PC-9 (cell line): ENCODE results near the gene OR13F1. TPM values are rescaled to one million over a fixed set of nuclear protein-coding genes. Genes with fewer than 3 reads are reported as not detected.

Source experiments
- BruUV-seq: library from RNA; stranded (reverse); fragments of 400-500 nt; replicated peaks from 2 replicates; lab custom pipeline; 2021; lab: Mats Ljungman, UMichigan
- CTCF ChIA-PET: fragments of 300-600 bp; sonication (Branson Sonifier 250); formaldehyde crosslinking; loops from one replicate; lab custom pipeline; 2022; ENCODE audit warnings: antibody characterized with exemption; lab: Charles Lee
- POLR2A ChIA-PET: fragments of 300-600 bp; sonication (Branson Sonifier 250); formaldehyde crosslinking; loops from one replicate; lab custom pipeline; 2022; ENCODE audit warnings: antibody characterized with exemption; ENCODE audit not compliant: unreplicated experiment; lab: Charles Lee
- DNase-seq, 2 experiments: peaks; one replicate each; pipeline versions ENCODE4 v3.0.0 to v3.0.0-alpha.2; 2015 to 2022; ENCODE audit warnings: mixed read lengths in 1 of 2
- H2AFZ ChIP-seq: fragments of 200-600 bp; sonication (generic); 2 replicates; pipeline ENCODE4 v1.8.1; 2017; ENCODE audit warnings: antibody characterized with exemption
- H3F3A ChIP-seq: fragments of 200-600 bp; sonication (generic); 2 replicates; pipeline ENCODE4 v1.8.1; 2017; ENCODE audit warnings: antibody characterized with exemption, mild to moderate bottlenecking, low read depth; ENCODE audit not compliant: insufficient read depth
- H3K27ac ChIP-seq: fragments of 200-600 bp; sonication (generic); 2 replicates; pipeline ENCODE4 v1.6.1; 2016; ENCODE audit warnings: mixed run types
- H3K27me3 ChIP-seq: fragments of 200-600 bp; sonication (generic); 2 replicates; pipeline ENCODE4 v1.6.1; 2016; ENCODE audit warnings: low read depth, mixed run types; ENCODE audit not compliant: insufficient read depth
- H3K36me3 ChIP-seq: fragments of 200-600 bp; sonication (generic); 2 replicates; pipeline ENCODE4 v1.6.1; 2016; ENCODE audit warnings: low read depth, mixed run types
- H3K4me1 ChIP-seq: fragments of 200-600 bp; sonication (generic); replicated peaks from 2 replicates; pipeline ENCODE4 v1.6.1; 2016; ENCODE audit warnings: mixed run types; ENCODE audit not compliant: insufficient read depth
- H3K4me2 ChIP-seq: fragments of 200-600 bp; sonication (generic); 2 replicates; pipeline ENCODE4 v1.6.1; 2017; ENCODE audit warnings: mixed run types
- H3K4me3 ChIP-seq: fragments of 200-600 bp; sonication (generic); 2 replicates; pipeline ENCODE4 v1.6.1; 2016; ENCODE audit warnings: mixed run types
- H3K79me2 ChIP-seq: fragments of 200-600 bp; sonication (generic); 2 replicates; pipeline ENCODE4 v1.6.1; 2017; ENCODE audit warnings: low read depth, mixed run types
- H3K9me2 ChIP-seq: fragments of 200-600 bp; sonication (generic); 2 replicates; pipeline ENCODE4 v1.8.1; 2017; ENCODE audit warnings: mild to moderate bottlenecking; ENCODE audit not compliant: insufficient read depth
- H3K9me3 ChIP-seq: fragments of 200-600 bp; sonication (generic); 2 replicates; pipeline ENCODE4 v1.8.1; 2016; ENCODE audit warnings: low read depth; ENCODE audit not compliant: insufficient read depth
- H4K20me1 ChIP-seq: fragments of 200-600 bp; sonication (generic); 2 replicates; pipeline ENCODE4 v1.8.1; 2017; ENCODE audit not compliant: insufficient read depth
- EZH2 ChIP-seq: fragments of 200-600 bp; sonication (generic); IDR thresholded peaks from 2 replicates; pipeline ENCODE4 v1.8.0; 2017; ENCODE audit warnings: antibody characterized with exemption, low read depth
- intact Hi-C: fragments of 100-400 bp; cut with micrococcal nuclease; formaldehyde crosslinking; loops from one replicate; pipeline ENCODE4 v1.10.0; 2022; ENCODE audit not compliant: unreplicated experiment
- total RNA-seq: library from RNA; stranded (reverse); gene quantifications from 2 replicates; pipeline ENCODE4 v1.2.3, GENCODE V29; 2021
- TF ChIP-seq, protein P1 (sequence below): fragments of 200-600 bp; sonication (generic); conservative IDR thresholded peaks from 2 replicates; pipeline ENCODE4 v1.6.1; 2017; ENCODE audit warnings: mixed run types, antibody characterized with exemption, mild to moderate bottlenecking, moderate library complexity

OR13F1 gene
- total RNA-seq, 1 experiment from 2014 or later = not detected

DNA sequence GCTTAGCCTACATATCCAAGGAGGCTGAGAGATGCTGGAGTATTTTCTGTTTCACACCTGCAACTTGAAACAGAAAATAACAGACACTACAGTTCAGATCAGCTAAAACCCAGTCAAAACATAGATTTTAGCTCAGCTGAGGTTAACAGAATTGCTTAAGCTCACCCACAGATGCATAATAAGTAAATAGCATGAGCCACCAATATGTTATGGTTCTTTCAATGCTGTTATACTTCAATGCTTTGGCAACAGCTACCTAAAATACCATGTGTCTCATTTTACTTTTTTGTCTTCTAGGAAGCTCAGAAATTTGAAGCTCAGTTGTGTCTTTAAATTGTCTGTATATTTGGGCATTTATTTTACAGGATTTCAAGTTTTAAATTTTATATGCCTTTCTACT lies 35.8 kb upstream of the OR13F1 start:
- Histone ChIP-seq H3K27me3 (no peaks in the 10 kb centered on the region), H3K9me2 (no peaks in the 10 kb centered on the region), H3K79me2 (no peaks in the 10 kb centered on the region), H3K27ac (no peak overlapping the region), H3K9me3 (no peaks in the 10 kb centered on the region), H3F3A (no peaks in the 10 kb centered on the region), H3K4me1 (no peaks in the 10 kb centered on the region), H2AFZ (no peak overlapping the region), H3K36me3 (no peaks in the 10 kb centered on the region), H3K4me3 (no peak overlapping the region), H3K4me2 (no peak overlapping the region), H4K20me1 (no peaks in the 10 kb centered on the region)
- no peak for DNase-seq
- TF ChIP-seq EZH2 = no peak
- TF ChIP-seq, protein P1, sequence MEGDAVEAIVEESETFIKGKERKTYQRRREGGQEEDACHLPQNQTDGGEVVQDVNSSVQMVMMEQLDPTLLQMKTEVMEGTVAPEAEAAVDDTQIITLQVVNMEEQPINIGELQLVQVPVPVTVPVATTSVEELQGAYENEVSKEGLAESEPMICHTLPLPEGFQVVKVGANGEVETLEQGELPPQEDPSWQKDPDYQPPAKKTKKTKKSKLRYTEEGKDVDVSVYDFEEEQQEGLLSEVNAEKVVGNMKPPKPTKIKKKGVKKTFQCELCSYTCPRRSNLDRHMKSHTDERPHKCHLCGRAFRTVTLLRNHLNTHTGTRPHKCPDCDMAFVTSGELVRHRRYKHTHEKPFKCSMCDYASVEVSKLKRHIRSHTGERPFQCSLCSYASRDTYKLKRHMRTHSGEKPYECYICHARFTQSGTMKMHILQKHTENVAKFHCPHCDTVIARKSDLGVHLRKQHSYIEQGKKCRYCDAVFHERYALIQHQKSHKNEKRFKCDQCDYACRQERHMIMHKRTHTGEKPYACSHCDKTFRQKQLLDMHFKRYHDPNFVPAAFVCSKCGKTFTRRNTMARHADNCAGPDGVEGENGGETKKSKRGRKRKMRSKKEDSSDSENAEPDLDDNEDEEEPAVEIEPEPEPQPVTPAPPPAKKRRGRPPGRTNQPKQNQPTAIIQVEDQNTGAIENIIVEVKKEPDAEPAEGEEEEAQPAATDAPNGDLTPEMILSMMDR = no peak
- POLR2A ChIA-PET = no interaction called here
- intact Hi-C loops = no loop called here
- BruUV-seq = no TSS peak
- CTCF ChIA-PET = no interaction called here

DNA sequence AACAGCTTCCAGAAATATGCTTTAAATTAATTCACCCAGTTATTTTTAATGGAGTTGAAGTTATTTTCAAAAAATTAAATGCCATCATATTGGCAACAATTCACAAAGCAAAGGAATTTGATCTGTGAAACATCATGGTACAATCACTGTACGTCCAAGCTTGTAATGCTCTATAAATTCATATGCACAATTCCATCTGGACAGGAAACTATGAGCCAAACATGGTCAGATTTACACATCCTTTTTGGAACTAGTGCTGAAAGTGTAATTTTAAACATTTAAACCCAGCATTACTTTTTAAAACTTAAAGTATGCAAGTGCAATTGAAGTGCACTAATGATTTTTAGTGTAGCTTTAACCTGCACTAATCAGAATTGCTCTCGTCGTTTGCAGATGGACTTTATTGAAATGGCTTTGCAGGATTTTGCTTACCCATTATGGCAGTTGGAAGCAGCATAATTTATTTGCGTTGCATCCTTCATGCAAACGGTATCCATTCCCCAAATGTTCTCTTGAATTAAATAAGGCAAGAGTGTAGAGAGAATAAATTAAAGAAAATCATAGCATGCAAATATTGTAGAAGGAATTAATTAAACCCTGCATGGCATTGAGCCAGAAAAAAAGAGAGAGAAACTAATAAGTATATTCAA lies 21.0 kb upstream of the OR13F1 start:
- no peaks in the 10 kb centered on the region for H3K36me3 ChIP-seq
- no peaks in the 10 kb centered on the region for H3K4me1 ChIP-seq
- no peak overlapping the region for H3K27ac ChIP-seq
- CTCF ChIA-PET = no interaction called here
- no peak overlapping the region for H2AFZ ChIP-seq
- intact Hi-C loops = no loop called here
- no peaks in the 10 kb centered on the region for H4K20me1 ChIP-seq
- TF ChIP-seq, protein P1 = no peak
- no peak for TF ChIP-seq EZH2
- POLR2A ChIA-PET = no interaction called here
- no peak overlapping the region for H3K4me2 ChIP-seq
- H3F3A ChIP-seq = no peaks in the 10 kb centered on the region
- H3K27me3 ChIP-seq = no peaks in the 10 kb centered on the region
- H3K9me2 ChIP-seq = no peaks in the 10 kb centered on the region
- H3K79me2 ChIP-seq = no peaks in the 10 kb centered on the region
- no peak overlapping the region for H3K4me3 ChIP-seq
- no peaks in the 10 kb centered on the region for H3K9me3 ChIP-seq
- no peak for DNase-seq
- no TSS peak for BruUV-seq

DNA sequence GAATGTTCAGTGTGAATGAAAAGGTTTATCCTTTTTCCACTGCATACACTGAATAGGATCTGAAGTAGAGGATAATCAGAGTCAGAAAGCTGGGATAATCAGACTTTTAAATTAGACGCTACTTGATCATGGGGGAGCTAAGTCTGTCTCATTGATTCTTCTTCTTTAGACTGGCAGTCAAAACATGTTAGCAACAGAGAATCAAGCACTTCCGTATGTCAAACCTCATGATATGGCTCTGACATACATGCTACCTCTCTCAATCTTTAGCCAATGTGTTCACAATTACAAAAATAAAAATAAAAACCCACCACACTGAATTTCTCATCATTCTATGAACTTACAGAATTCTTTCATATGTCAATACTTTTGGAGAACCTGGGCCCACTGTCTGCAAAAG lies 19.0 kb upstream of the OR13F1 start:
- H2AFZ ChIP-seq = no peak overlapping the region
- no peaks in the 10 kb centered on the region for H3K9me2 ChIP-seq
- DNase-seq = no peak
- ChIA-PET CTCF (no interaction called here), POLR2A (no interaction called here)
- no peaks in the 10 kb centered on the region for H4K20me1 ChIP-seq
- no peaks in the 10 kb centered on the region for H3K79me2 ChIP-seq
- no peaks in the 10 kb centered on the region for H3K27me3 ChIP-seq
- no peaks in the 10 kb centered on the region for H3F3A ChIP-seq
- TF ChIP-seq, protein P1 = no peak
- no peak for TF ChIP-seq EZH2
- no peak overlapping the region for H3K4me3 ChIP-seq
- H3K9me3 ChIP-seq = no peaks in the 10 kb centered on the region
- intact Hi-C loops = no loop called here
- no peak overlapping the region for H3K4me2 ChIP-seq
- H3K36me3 ChIP-seq = no peaks in the 10 kb centered on the region
- no TSS peak for BruUV-seq
- no peak overlapping the region for H3K27ac ChIP-seq
- no peaks in the 10 kb centered on the region for H3K4me1 ChIP-seq
